HL-60 (cell line): ENCODE measurements around the gene PIK3IP1.

ENCODE experiments used
- POLR2AphosphoS5 ChIP-seq: IDR thresholded peaks from 2 replicates; pipeline ENCODE4 v1.6.1; 2012; ENCODE audit warnings: low read depth
- TF ChIP-seq, protein P1 (sequence below): IDR thresholded peaks from one replicate; pipeline ENCODE4 v1.5.1; 2011; ENCODE audit warnings: low read length, control low read depth, inconsistent platforms; ENCODE audit not compliant: insufficient read depth
- TF ChIP-seq, protein P2 (sequence below): IDR thresholded peaks from 2 replicates; pipeline ENCODE4 v1.6.1; 2012; ENCODE audit warnings: low read depth; ENCODE audit not compliant: insufficient replicate concordance

DNA sequence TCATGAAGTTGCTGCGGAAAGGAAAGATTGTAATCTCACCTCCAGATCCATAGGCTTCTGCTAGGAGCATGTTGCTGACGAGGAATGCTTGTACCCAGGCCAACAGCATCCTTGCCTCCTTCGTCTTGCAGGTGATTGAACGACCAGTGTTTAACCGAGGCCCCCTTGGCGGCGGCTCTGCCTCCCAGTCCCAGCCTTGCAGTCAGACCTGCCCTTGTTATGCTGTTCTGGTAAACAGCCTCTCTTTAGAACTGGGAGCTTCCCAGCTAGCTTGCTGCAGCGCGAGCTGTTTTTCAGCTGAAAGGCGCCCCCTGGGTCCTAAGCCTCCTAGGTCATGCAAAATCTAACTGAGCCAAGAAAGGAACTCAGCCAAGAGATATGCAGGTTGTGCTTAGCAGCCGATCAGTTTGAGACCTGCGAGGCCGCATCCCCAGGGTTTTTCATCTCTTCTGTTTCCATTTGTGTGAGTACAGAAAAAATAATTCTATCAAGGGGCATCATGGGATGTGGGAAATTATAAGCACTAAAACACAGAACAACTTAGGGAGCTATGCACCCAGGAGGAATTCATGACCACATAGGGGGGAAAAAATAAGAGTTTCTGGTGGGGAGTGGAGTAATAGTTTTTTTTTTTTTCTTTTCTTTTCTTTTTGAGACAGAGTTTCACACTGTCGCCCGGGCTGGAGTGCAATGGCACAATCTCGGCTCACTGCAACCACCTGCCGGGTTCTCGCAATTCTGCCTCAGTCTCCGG, at the start of gene PIK3IP1:
- TF ChIP-seq, protein P1, sequence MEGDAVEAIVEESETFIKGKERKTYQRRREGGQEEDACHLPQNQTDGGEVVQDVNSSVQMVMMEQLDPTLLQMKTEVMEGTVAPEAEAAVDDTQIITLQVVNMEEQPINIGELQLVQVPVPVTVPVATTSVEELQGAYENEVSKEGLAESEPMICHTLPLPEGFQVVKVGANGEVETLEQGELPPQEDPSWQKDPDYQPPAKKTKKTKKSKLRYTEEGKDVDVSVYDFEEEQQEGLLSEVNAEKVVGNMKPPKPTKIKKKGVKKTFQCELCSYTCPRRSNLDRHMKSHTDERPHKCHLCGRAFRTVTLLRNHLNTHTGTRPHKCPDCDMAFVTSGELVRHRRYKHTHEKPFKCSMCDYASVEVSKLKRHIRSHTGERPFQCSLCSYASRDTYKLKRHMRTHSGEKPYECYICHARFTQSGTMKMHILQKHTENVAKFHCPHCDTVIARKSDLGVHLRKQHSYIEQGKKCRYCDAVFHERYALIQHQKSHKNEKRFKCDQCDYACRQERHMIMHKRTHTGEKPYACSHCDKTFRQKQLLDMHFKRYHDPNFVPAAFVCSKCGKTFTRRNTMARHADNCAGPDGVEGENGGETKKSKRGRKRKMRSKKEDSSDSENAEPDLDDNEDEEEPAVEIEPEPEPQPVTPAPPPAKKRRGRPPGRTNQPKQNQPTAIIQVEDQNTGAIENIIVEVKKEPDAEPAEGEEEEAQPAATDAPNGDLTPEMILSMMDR: peak; percentile 38
- no peak for TF ChIP-seq POLR2AphosphoS5
- TF ChIP-seq, protein P2, sequence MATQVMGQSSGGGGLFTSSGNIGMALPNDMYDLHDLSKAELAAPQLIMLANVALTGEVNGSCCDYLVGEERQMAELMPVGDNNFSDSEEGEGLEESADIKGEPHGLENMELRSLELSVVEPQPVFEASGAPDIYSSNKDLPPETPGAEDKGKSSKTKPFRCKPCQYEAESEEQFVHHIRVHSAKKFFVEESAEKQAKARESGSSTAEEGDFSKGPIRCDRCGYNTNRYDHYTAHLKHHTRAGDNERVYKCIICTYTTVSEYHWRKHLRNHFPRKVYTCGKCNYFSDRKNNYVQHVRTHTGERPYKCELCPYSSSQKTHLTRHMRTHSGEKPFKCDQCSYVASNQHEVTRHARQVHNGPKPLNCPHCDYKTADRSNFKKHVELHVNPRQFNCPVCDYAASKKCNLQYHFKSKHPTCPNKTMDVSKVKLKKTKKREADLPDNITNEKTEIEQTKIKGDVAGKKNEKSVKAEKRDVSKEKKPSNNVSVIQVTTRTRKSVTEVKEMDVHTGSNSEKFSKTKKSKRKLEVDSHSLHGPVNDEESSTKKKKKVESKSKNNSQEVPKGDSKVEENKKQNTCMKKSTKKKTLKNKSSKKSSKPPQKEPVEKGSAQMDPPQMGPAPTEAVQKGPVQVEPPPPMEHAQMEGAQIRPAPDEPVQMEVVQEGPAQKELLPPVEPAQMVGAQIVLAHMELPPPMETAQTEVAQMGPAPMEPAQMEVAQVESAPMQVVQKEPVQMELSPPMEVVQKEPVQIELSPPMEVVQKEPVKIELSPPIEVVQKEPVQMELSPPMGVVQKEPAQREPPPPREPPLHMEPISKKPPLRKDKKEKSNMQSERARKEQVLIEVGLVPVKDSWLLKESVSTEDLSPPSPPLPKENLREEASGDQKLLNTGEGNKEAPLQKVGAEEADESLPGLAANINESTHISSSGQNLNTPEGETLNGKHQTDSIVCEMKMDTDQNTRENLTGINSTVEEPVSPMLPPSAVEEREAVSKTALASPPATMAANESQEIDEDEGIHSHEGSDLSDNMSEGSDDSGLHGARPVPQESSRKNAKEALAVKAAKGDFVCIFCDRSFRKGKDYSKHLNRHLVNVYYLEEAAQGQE: no peak
